K562 (cell line): ENCODE results near the gene NRXN2. TPM values are rescaled to one million over a fixed set of nuclear protein-coding genes. Genes with fewer than 3 reads are reported as not detected.

ENCODE experiments used
- ATAC-seq: fragments of 200-7000 bp; cut with Tn5 transposase; 3 replicates; pipeline ENCODE4 v1.9.1; 2020; ENCODE audit warnings: moderate library complexity
- BruUV-seq: library from RNA; stranded (reverse); fragments of 400-500 nt; replicated peaks from 2 replicates; lab custom pipeline; 2021; lab: Mats Ljungman, UMichigan
- CTCF ChIA-PET: fragments of 300-600 bp; formaldehyde crosslinking; extraction: SDS; loops from one replicate; lab custom pipeline; 2021; ENCODE audit warnings: low intra/inter-chr PET ratio; lab: Yijun Ruan, JAX
- POLR2A ChIA-PET: fragments of 300-600, 350-650 bp; sonication (Branson Sonifier 250); formaldehyde crosslinking; extraction: SDS; loops from one replicate; lab custom pipeline; 2021; ENCODE audit warnings: antibody characterized with exemption, inconsistent platforms; lab: Yijun Ruan, JAX
- DNase-seq, 4 experiments: peaks; one replicate each; pipeline versions ENCODE4 v3.0.0 to v3.0.0-alpha.2; 2011 to 2018; ENCODE audit warnings: low spot score in 3 of 4, mixed read lengths in 3 of 4; ENCODE audit errors: extremely low read depth in 1 of 4
- FAIRE-seq: peaks from 2 replicates; lab custom pipeline; 2011; peaks lifted over from hg19 to GRCh38; lab: Jason Lieb, UNC
- H2AFZ ChIP-seq: 2 replicates; pipeline ENCODE4 v1.6.0; 2011; ENCODE audit warnings: low read depth, low read length, control low read depth, inconsistent platforms
- H3K27ac ChIP-seq: fragments of 200-600 bp; 3 replicates; pipeline ENCODE4 v1.8.0; 2011; ENCODE audit warnings: low read depth, mild to moderate bottlenecking, control low read depth, inconsistent platforms, low read length, moderate library complexity, mixed read lengths; ENCODE audit errors: extremely low read depth
- H3K27me3 ChIP-seq, 2 experiments: fragments of 300-600 bp in 1 of 2; 2 replicates in 1 of 2; 3 replicates in 1 of 2; pipeline versions ENCODE4 v1.6.0 to v1.8.0; 2011; ENCODE audit warnings: inconsistent platforms in 2 of 2, low read length in 2 of 2, mild to moderate bottlenecking in 1 of 2, mixed read lengths in 1 of 2, moderate library complexity in 1 of 2; ENCODE audit not compliant: control insufficient read depth in 2 of 2, insufficient read depth in 2 of 2
- H3K36me3 ChIP-seq: fragments of 300-600 bp; 3 replicates; pipeline ENCODE4 v1.8.0; 2011; ENCODE audit warnings: mild to moderate bottlenecking, low read length, inconsistent platforms; ENCODE audit not compliant: control insufficient read depth, insufficient read depth
- H3K4me1 ChIP-seq, 2 experiments: fragments of 200-600 bp in 1 of 2; replicated peaks in 1 of 2; 2 replicates in 1 of 2; 3 replicates in 1 of 2; pipeline versions ENCODE4 v1.5.1 to v1.8.0; 2011; ENCODE audit warnings: inconsistent platforms in 2 of 2, low read length in 2 of 2, mild to moderate bottlenecking in 1 of 2, mixed read lengths in 1 of 2, moderate library complexity in 1 of 2; ENCODE audit not compliant: control insufficient read depth in 2 of 2, insufficient read depth in 2 of 2
- H3K4me2 ChIP-seq: 2 replicates; pipeline ENCODE4 v1.6.1; 2011; ENCODE audit warnings: low read length, control low read depth, inconsistent platforms, mixed read lengths; ENCODE audit not compliant: insufficient read depth
- H3K4me3 ChIP-seq: fragments of 200-600 bp; sonication (generic), shearing (Covaris generic); 2 replicates; pipeline ENCODE4 v1.5.1; 2016; ENCODE audit warnings: control low read depth, inconsistent platforms
- H3K79me2 ChIP-seq: fragments of 200-600 bp; 3 replicates; pipeline ENCODE4 v1.8.0; 2011; ENCODE audit warnings: low read length, inconsistent platforms; ENCODE audit not compliant: control insufficient read depth, insufficient read depth
- H3K9ac ChIP-seq, 2 experiments: 2 replicates each; pipeline versions ENCODE4 v1.6.0 to v1.6.1; 2011; ENCODE audit warnings: low read depth in 2 of 2, low read length in 2 of 2, control low read depth in 1 of 2, inconsistent platforms in 1 of 2, mild to moderate bottlenecking in 1 of 2, mixed read lengths in 1 of 2; ENCODE audit not compliant: insufficient read depth in 1 of 2
- H3K9me1 ChIP-seq: one replicate; pipeline ENCODE4 v1.6.0; 2011; ENCODE audit warnings: inconsistent platforms, mild to moderate bottlenecking, low read length, moderate library complexity; ENCODE audit not compliant: control insufficient read depth, insufficient read depth
- H3K9me3 ChIP-seq: replicated peaks from 2 replicates; pipeline ENCODE4 v1.5.1; 2011; ENCODE audit warnings: low read depth, low read length, inconsistent platforms; ENCODE audit not compliant: control insufficient read depth, insufficient read depth
- H4K20me1 ChIP-seq: replicated peaks from 2 replicates; pipeline ENCODE4 v1.6.1; 2011; ENCODE audit warnings: low read length, inconsistent platforms, mixed read lengths; ENCODE audit not compliant: control insufficient read depth, insufficient read depth
- BRCA1 ChIP-seq, 2 experiments: fragments of 450-650 bp in 1 of 2; sonication (generic) in 1 of 2; formaldehyde crosslinking in 1 of 2; IDR thresholded peaks; 2 replicates each; pipeline versions ENCODE4 v1.5.0 to v1.6.1; 2017 to 2020; ENCODE audit warnings: mild to moderate bottlenecking in 1 of 2, missing genetic modification reagents in 1 of 2
- GTF3C2 ChIP-seq: IDR thresholded peaks from 3 replicates; pipeline ENCODE4 v1.6.1; 2011; ENCODE audit warnings: borderline replicate concordance, mild to moderate bottlenecking, moderate library complexity; ENCODE audit not compliant: insufficient read length; ENCODE audit errors: extremely low read depth
- PRDM10 ChIP-seq: fragments of 450-650 bp; IDR thresholded peaks from 2 replicates; pipeline ENCODE4 v1.6.1; 2018; ENCODE audit not compliant: partially characterized antibody
- SRSF7 ChIP-seq: fragments of 200-400 bp; formaldehyde crosslinking; optimal IDR thresholded peaks from 2 replicates; pipeline ENCODE3; 2017; ENCODE audit warnings: mild to moderate bottlenecking, low read depth, low read length
- TEAD4 ChIP-seq, 2 experiments: sonication (generic) in 1 of 2; formaldehyde crosslinking in 1 of 2; IDR thresholded peaks; 2 replicates each; pipeline versions ENCODE4 v1.6.1 to v1.8.0; 2012 to 2022; ENCODE audit warnings: borderline replicate concordance in 1 of 2, inconsistent platforms in 1 of 2, low read length in 1 of 2, mild to moderate bottlenecking in 1 of 2, missing genetic modification reagents in 1 of 2
- ZNF436 ChIP-seq: fragments of 250-450, 450-650 bp; sonication (Bioruptor Pico); formaldehyde crosslinking; IDR thresholded peaks from 2 replicates; pipeline ENCODE4 v1.7.0; 2020; ENCODE audit warnings: mild to moderate bottlenecking
- WGBS: fragments of 100-300 bp; shearing (Covaris generic); methylation state at CpG from one replicate; pipeline ENCODE4 v1.1.6; 2016; ENCODE audit warnings: low coverage, mixed read lengths; ENCODE audit not compliant: insufficient coverage; ENCODE audit errors: missing lambda C conversion rate; 5-methylcytosine and 5-hydroxymethylcytosine counted together
- in situ Hi-C: fragments of 300-500 bp; cut with MboI; formaldehyde crosslinking; loops from 4 replicates; pipeline ENCODE4 v1.15.0; 2018; ENCODE audit warnings: inconsistent platforms, mixed read lengths
- intact Hi-C: fragments of 100-400 bp; cut with micrococcal nuclease; formaldehyde crosslinking; loops from 2 replicates; pipeline ENCODE4 v1.14.2; 2022
- polyA plus RNA-seq, 8 experiments: library from polyadenylated mRNA; depleted of rRNA in 4 of 8; stranded (reverse) in 5 of 8; unstranded in 3 of 8; fragments of >200 nt; fragmentation: Nextera tagmentation in 2 of 8; fragmentation: Illumina TruSeq in 1 of 8; extraction: Ambion mirVana in 2 of 8; extraction: Trizol in 1 of 8; gene quantifications; 2 replicates each; pipeline versions ENCODE4 v1.2.1 to v1.2.3, GENCODE V29; 2011 to 2014; ENCODE audit warnings: inconsistent platforms in 1 of 8, missing spikeins in 1 of 8
- total RNA-seq, 7 experiments: library from RNA; depleted of rRNA in 6 of 7; stranded (reverse); fragments of >200 nt in 6 of 7; fragmentation: Illumina TruSeq in 2 of 7; extraction: Trizol in 2 of 7; gene quantifications; 2 replicates each; pipeline versions ENCODE4 v1.2.1 to v1.2.3, GENCODE V29; 2011 to 2021; ENCODE audit warnings: low replicate concordance in 1 of 7

NRXN2 gene
- total and polyA plus RNA-seq, 9 of the 15 experiments (the other 6 are each of a cell fraction or from before 2014, with no cell fraction given) = 0.07 to 0.47 (median 0.15) TPM; not detected in 4

GRCh38 chr11:64711956-64712362 lies 11.0 kb downstream of the NRXN2 start:
- no TSS peak for BruUV-seq
- H3K79me2 ChIP-seq = no peaks in the 10 kb centered on the region
- peak overlapping the region in 1 of 2 experiments; percentile 85; a peak in 2 of 4 replicates for H3K9ac ChIP-seq
- in situ Hi-C loops (no loop called here), intact Hi-C loops (no loop called here)
- ATAC-seq (peak; percentile 27), DNase-seq (peak in 2 of 4 experiments; percentile 36 to 43), FAIRE-seq (no peak)
- peak overlapping the region; percentile 35; the same call in 1 of the 2 replicates for H3K4me3 ChIP-seq
- POLR2A ChIA-PET = no interaction called here
- peak overlapping the region; percentile 55; the same call in 1 of the 2 replicates for H3K4me2 ChIP-seq
- no peaks in the 10 kb centered on the region for H3K9me1 ChIP-seq
- peaks cover 14% of the 10 kb centered on the region for H4K20me1 ChIP-seq
- 79% methylated on average over 12 of the region's 19 CpGs for WGBS
- no peak overlapping the region for H3K27ac ChIP-seq
- no peaks in the 10 kb centered on the region for H3K36me3 ChIP-seq
- no peaks in the 10 kb centered on the region; the same call in 1 of the 2 replicates for H3K9me3 ChIP-seq
- H2AFZ ChIP-seq = peak overlapping the region; percentile 93
- CTCF ChIA-PET = no interaction called here
- peaks cover 26 to 36% of the 10 kb centered on the region in 2 experiments for H3K27me3 ChIP-seq
- peaks cover 12 to 41% of the 10 kb centered on the region in 2 experiments for H3K4me1 ChIP-seq
- no peak for TF ChIP-seq SRSF7
- no peak for TF ChIP-seq TEAD4 (IDR thresholded peaks at IDR 0.05; ENCODE audit: low read length)
- TF ChIP-seq TEAD4 (CRISPR knock-in tag; IDR thresholded peaks at IDR 0.05; ENCODE audit: borderline replicate concordance) = no peak
- no peak for TF ChIP-seq BRCA1 (IDR thresholded peaks at IDR 0.05)
- TF ChIP-seq BRCA1 (CRISPR knock-in tag; IDR thresholded peaks at IDR 0.05) = 0 out of 2 replicates have a peak, but pooled peaks have one; percentile 27
- TF ChIP-seq GTF3C2 = no peak
- no peak for TF ChIP-seq ZNF436 (CRISPR knock-in tag)
- no peak for TF ChIP-seq PRDM10
